Esophagus squamous epithelium (tissue), 4 donors: ENCODE data around the gene GRK2.

Experiments used
- CTCF ChIP-seq, 6 experiments: fragments of 450-650 bp in 4 of 6; fragments of 200-600 bp in 2 of 6; sonication (generic) in 2 of 6; IDR thresholded peaks; one replicate each; pipeline ENCODE4 v1.5.1; 2016 to 2019; ENCODE audit warnings: antibody characterized with exemption in 6 of 6, mild to moderate bottlenecking in 4 of 6, moderate library complexity in 4 of 6
- POLR2A ChIP-seq, 4 donors: fragments of 450-650 bp; IDR thresholded peaks; one replicate each; pipeline ENCODE4 v1.6.1; 2017; ENCODE audit warnings: antibody characterized with exemption in 4 of 4, mild to moderate bottlenecking in 4 of 4, moderate library complexity in 3 of 4

DNA sequence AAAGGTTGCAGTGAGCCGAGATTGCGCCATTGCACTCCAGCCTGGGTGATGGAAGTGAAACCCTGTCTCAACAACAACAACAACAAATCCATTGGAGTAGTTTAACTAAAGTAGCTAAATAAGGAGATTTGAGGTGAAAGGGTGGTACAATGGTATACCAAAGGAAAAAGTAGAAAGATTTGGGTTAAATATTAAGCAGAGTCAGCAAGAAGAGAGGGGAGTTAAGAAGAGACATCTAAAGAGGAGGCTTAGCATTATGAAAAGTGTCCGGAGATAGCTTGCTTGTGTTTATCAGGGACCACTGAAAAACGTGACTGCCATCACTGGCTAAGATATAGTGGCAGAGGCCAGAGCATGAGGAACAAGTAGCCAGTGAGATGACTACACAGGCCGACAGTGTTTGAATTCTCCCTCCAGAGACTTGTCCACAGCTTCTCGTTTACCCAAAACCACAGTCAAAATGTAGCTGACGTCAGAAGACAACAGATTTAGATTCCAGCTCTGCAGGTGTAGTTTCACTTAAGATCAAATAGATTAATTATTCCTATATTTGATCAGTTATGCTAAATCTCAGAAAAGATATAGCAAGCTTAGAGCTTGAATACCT lies 32.6 kb upstream of the GRK2 start:
- TF ChIP-seq CTCF (IDR thresholded peaks at IDR 0.05) (no peak), POLR2A (IDR thresholded peaks at IDR 0.05) (no peak)
